HG03565 (cell line): ENCODE data around the gene STXBP6.
"Not testable (repeated sequence)": the region's sequence is repeated elsewhere in the genome, so short reads cannot be mapped to it uniquely, and the experiment has no call there.

Experiments
- ATAC-seq: cut with Tn5 transposase; IDR thresholded peaks from one replicate; pipeline ENCODE4 v1.9.1; 2021; ENCODE audit warnings: mild to moderate bottlenecking, moderate library complexity; ENCODE audit not compliant: unreplicated experiment

Gene STXBP6

GRCh38 chr14:24990050-24990449 is 59.9 kb downstream of the STXBP6 start:
- ATAC-seq: no peak

- no peak for ATAC-seq
These were observed 61.2 kb downstream of the STXBP6 start for GRCh38 chr14:24988760-24989159.

DNA sequence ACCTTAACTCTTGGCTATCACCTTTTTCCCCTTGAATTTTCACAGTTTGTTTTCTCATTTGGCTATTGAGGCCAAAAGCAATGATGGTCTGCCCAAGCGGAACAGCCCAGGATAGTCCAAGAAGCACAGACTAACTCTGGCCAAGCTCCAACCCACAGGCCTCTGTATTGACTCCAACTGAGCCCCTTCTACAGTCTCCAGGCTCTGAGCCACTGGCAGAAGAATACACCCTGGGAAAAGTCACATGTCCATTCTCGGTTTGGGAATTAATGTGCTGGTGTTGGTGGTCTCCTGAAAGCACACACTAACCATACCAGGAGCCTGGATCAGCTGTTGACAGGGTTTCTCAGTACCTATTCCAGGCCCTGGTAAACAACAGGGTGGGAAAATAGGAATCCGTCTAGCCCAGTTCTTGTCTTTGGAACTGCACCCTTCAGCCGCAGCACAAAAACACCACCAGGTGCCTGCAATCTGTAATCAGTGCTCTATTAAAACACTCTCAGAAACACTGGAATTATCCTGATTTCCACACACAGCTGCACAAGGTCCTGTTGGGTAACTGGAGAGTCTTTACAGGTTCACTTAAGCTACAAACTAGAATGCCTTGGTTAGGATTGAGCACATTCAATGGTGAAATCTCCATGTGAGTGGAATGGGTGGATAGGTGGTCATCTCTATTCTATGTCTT is 63.6 kb downstream of the STXBP6 start:
- no peak for ATAC-seq

GRCh38 chr14:24984846-24985589 is 64.9 kb downstream of the STXBP6 start:
- no peak for ATAC-seq

- ATAC-seq: no peak
These were observed 67.3 kb downstream of the STXBP6 start for GRCh38 chr14:24982472-24983155.

- ATAC-seq: no peak
These were observed 70.2 kb downstream of the STXBP6 start for GRCh38 chr14:24979725-24980239.

- ATAC-seq: peak; percentile 71
These were observed 70.9 kb downstream of the STXBP6 start for GRCh38 chr14:24978862-24979724.

GRCh38 chr14:24976602-24977001 is 73.3 kb downstream of the STXBP6 start:
- no peak for ATAC-seq

DNA sequence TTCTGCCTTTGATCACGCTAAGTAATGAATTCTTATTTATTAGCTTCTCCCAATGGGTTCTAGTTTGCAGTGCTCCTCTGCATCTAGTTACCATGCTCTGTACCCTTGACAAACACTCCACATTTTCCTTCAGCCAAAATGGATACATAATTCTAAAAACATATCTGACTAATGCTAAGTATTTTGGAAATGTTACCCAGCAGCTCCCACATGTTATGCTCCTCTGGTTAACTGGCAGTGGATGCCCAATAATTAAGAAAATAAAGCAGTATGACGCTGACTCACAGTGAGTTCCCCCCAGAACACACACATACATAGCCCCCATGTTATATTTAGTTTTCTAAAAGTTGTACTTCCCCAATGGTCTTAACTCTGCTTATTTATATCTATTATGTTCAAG is 74.6 kb downstream of the STXBP6 start:
- no peak for ATAC-seq

- ATAC-seq: no peak
These were observed 75.2 kb downstream of the STXBP6 start for GRCh38 chr14:24974591-24975374.

GRCh38 chr14:24972844-24973243 is 77.1 kb downstream of the STXBP6 start:
- no peak for ATAC-seq

DNA sequence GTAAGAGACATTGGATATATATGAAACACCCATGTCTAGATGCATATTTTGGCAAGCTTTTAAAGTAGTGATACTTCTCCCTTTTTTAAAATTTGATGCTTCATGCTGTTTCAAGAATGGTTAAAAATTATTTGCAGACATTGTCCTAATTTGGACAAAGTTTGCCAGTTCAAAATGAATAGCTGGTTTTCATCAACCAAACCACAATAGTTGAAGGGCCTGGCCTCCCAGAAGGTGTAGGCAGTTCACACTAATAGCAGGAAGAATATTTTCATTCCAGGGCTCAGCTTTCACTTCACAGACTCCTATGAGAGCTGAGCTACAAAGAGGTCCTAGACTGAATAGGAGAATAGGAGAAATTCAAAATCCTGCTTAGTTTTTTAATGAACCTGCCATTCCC is 78.7 kb downstream of the STXBP6 start:
- no peak for ATAC-seq

DNA sequence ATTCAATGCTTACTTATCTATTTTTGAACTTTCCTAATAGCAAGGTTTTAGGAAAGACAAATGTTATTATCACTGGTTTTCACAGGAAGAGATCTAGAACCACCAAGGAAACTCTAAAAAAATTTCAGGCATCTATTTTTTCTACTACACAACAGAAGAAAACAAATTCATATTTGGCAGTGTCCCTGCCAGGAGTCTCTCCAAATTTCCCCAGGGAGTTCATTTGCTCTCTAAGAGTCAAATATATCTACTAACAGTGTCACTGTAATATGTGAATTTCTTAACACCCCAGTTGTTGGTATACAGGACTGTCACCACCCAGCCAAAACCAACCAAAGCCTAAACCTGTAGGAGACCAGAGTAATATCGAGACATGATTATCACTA is 83.4 kb downstream of the STXBP6 start:
- ATAC-seq: no peak

DNA sequence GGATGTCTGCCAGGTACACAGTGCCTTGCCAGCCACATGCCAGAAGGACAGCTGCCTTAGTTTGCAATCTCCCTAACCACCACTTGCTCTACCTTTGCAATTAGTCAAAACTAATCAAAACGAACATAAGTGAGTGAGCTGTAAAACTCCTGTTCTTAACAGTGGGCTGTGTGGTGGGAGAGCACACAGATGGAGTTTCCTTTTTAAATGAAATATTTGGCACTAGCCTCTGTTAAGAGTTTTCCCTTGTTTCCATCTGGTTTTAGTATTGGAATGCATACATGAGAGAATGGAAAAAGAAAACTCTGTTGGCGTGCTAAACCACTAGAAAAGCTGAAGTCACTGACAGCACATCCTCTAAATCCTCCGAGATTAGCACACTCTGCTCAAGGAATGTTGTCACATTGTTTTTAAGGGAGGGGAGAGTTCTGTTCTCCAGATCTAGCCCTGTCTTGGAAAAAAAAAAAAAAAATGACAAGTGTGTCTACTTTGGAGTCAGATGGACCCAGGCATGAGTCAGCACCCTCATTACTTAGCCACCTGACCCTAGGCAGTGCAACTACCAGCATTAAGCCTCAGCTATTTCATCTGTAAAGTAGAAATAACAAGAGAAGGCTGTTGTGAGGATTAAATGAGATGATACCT is 83.9 kb downstream of the STXBP6 start:
- ATAC-seq: no peak

DNA sequence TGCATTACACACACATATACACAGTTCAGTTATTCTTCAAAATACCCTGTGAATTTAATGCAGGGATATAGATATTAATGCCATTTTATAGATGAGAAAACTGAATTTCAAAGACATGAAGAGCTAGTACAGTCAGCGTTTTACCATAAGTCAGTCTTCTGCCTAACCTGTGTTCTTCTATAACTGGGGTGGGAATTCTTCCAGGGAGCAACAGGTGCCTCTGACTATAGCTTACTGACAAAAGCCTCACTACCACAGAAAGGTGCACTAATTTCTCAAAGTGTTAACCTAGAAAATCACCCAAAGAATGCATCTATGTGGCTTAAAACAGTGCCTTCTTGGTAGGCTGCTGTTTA is 84.4 kb downstream of the STXBP6 start:
- no peak for ATAC-seq

DNA sequence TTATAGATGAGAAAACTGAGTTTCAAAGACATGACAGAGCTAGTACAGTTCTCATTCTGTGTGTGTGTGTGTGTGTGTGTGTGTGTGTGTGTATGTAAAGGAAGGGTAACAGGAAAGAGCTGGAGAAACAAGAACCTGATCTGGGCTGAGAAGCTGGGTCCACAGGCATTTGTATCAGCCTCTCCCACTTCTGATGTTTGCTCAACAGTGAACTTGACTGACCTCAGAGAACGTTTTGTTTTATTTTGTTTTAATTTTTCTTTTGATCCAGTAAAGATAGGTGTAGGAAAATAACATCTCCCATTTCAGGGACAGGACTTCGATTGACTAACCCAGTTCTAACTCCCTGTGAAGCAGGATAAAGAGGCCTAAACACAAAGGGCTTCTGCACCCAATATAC is 85.4 kb downstream of the STXBP6 start:
- ATAC-seq: no peak

DNA sequence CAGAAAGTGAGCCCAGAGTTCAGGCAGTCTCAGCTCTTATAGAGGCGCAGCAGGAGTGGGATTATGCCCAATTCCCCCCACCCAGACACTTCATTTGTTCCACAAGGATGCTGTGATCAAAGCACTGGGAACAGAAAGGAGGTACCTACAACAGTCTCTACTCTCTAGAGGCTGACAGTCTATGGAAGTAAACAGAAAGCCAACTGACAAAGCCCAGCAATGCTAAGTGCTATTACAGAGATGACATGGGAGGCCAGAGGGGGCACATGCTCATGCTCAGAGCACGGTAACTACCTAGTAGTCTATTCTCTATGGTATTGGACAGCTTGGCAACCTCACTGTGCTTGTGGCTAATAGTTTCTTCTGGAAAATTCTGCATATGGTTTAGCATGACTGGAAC is 85.9 kb downstream of the STXBP6 start:
- ATAC-seq: no peak

GRCh38 chr14:24962118-24962517 is 87.8 kb downstream of the STXBP6 start:
- not testable (repeated sequence) for ATAC-seq

DNA sequence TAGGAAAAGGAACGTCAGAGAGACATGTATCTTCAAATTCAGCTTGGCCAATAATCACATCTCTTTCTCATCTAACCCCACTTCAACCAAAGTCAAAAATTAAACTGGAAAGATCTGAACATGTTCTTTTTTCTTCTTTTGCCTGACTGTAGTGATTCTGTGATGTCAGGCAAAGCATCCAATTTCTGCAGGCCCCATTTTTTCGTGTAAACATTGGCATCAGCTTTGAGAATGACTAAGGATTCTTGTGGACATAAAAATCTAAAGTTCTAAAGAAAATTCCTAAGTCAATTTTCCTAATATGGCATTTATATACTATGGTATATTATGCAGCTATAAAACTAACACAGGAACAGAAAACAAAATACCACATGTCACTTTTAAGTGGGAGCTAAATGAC is 89.1 kb downstream of the STXBP6 start:
- no peak for ATAC-seq
